HG03175 (cell line): Measurements from ENCODE around the gene USP46.

Experiments used
- ATAC-seq: cut with Tn5 transposase; IDR thresholded peaks from one replicate; pipeline ENCODE4 v1.9.1; 2021; ENCODE audit warnings: mild to moderate bottlenecking, moderate library complexity; ENCODE audit not compliant: unreplicated experiment

Gene USP46, protein sequence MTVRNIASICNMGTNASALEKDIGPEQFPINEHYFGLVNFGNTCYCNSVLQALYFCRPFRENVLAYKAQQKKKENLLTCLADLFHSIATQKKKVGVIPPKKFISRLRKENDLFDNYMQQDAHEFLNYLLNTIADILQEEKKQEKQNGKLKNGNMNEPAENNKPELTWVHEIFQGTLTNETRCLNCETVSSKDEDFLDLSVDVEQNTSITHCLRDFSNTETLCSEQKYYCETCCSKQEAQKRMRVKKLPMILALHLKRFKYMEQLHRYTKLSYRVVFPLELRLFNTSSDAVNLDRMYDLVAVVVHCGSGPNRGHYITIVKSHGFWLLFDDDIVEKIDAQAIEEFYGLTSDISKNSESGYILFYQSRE

GRCh38 chr4:52659001-52659721 lies at the start of gene USP46:
Gene USP46, minus strand, starts transcription at chr4:52659301. Its CDS starts 151 bp downstream, at chr4:52659150.
- peak; percentile 84 for ATAC-seq

DNA sequence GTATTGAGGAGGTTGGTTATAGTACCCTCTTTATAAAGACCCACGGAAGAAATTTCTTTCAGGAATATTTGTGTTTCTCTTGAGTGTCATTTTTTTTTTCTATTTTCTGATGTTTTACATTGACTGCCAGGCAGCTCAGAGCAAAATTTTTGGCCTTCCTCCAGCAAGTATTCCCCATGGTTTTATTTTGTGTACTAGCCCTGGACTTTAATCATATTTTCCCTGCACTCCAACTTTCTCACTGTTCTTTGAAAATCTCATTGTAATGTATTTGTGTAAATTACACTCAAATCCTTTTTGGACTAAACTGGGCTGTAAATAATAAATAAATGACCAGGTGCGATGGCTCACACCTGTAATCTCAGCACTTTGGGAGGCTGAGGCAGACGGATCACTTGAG lies 45.6 kb upstream of the USP46 start:
- no peak for ATAC-seq

GRCh38 chr4:52704133-52704532 lies 45.0 kb upstream of the USP46 start:
- no peak for ATAC-seq

DNA sequence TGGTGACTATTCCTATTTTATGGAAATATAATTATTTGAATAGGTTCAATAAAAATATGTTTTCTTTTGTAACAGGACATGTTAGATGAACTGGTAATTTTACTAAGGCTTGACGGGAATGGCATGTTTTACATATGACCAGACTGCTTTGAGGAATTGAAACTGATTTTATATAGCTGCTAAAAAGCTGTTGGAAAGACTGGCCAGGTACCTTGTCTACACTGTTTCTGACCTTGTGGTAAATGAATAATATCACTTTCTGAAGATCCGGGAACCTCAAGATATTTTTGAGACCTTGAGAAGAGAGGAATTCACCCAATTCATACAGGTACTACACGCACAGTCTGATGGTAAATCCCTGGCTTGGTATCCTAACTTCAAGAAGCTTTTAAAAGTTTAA lies 42.1 kb upstream of the USP46 start:
- ATAC-seq: peak; percentile 95

- ATAC-seq: no peak
Observed at GRCh38 chr4:52694936-52695335, 35.8 kb upstream of the USP46 start.

DNA sequence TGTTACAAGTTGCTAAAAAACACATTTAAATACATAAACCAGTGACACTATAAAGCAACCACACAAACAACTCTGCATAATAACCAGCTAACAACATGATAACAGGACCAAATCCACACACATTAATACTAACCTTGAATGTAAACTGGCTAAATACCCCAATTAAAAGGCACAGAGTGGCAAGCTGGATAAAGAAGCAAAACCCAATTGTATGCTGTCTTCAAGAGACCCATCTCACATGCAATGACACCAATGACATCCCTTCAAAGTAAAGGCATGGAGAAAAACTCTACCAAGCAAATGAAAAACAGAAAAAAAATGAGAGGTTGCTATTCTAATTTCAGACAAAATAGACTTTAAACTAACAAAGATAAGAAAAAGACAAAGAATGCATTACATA lies 34.4 kb upstream of the USP46 start:
- ATAC-seq: no peak

GRCh38 chr4:52689096-52689495 lies 30.0 kb upstream of the USP46 start:
- no peak for ATAC-seq

GRCh38 chr4:52687696-52688095 lies 28.6 kb upstream of the USP46 start:
- ATAC-seq: no peak

- ATAC-seq: no peak
Observed at GRCh38 chr4:52685316-52685715, 26.2 kb upstream of the USP46 start.

DNA sequence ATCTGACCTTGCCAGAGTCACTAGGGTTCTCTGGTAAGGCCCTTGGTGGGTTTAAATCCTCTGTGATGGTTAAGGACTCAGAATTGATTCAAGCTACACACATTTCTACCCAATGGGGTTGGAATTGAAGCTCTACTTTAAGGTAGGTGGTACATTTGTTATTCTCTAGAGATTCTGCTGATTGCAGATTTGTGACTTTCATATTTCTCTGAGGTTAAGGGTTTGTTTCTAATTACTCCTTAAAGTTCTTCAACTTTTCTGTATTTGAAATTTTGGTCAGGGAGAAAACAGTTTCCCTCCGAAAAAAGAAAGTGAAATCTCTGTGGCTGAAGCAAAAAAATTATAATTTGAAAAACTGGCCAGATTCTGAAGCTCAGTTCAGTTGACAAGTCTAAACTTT lies 25.8 kb upstream of the USP46 start:
- ATAC-seq: no peak

- no peak for ATAC-seq
Observed at GRCh38 chr4:52680381-52680780, 21.3 kb upstream of the USP46 start.

DNA sequence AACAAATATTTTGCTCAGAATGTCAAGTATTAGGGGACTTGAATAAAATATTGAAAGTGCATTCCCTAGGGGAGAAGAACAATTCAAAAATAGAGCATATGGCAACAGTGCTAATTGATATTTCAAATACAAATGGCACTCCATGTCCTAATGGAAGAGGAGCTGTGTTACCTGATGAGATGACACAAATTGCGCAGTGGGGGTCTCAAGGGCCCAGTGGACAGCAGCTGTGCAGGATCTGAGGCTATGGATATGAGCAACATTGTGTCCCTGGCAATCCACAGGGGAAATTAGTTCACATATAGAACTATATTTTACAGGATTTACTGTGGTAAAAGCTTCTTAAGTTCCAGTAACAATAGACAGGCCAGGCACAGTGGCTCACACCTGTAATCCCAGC lies 17.4 kb upstream of the USP46 start:
- ATAC-seq: no peak

DNA sequence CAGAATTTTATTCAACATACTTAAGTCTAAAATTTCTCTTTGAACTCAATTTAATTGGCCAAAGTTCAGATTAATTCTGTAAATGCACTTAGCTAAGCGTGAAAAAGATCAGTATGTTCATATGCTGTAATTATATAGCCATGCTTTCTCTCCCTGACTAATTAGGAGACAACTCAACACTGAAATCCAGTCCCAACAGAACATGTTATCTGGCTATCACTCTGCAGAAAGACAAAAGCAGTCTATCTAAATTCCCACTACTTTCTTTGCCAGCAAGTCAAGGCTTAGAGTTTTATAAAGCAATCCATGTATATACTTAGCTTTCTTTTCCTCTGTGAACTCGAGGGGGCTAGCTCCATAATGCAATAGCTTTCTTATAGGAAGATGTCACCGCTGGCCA lies 16.0 kb upstream of the USP46 start:
- ATAC-seq: no peak

DNA sequence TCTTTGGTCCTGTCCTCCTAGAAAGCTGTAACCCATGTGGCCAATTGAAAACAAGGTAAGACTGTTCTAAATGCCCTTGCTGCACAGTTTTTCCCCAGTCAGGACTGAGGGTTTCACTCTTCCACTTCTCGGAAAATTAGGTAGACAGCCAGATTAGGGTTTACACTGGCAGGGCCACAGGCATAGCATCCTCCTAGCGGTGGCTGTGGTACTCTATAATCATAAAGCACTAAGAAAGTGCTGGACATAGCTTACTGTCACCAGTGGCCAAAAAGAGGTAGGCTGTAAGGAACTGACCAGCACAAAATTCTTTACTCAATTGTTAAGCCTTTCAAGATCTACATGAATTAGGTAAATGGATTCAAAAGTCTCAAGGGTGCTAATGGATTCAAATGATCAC lies 11.6 kb upstream of the USP46 start:
- no peak for ATAC-seq

GRCh38 chr4:52670121-52670520 lies 11.0 kb upstream of the USP46 start:
- no peak for ATAC-seq

DNA sequence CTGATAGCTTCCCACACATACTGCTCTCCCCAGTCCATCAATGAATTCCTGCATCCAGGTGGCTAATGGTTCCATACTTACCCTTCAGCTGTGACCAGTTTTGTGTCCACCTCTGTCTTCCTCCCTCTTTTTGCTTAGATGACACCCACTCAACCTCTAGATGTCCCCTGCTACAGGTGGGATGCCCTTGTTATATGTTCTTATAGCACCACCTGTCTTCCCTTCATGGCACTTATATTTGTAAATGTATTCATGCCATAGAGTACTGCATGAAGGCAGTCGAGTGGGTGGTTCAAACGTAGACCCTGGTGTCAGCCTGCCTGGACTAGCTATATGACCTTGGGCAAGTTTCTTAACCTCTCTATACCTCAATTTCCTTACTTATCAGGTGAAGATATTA lies 6.5 kb upstream of the USP46 start:
- peak; percentile 79 for ATAC-seq

- no peak for ATAC-seq
Observed at GRCh38 chr4:52664479-52664878, 5.4 kb upstream of the USP46 start.

- ATAC-seq: no peak
Observed at GRCh38 chr4:52661966-52662690, 3.0 kb upstream of the USP46 start.

DNA sequence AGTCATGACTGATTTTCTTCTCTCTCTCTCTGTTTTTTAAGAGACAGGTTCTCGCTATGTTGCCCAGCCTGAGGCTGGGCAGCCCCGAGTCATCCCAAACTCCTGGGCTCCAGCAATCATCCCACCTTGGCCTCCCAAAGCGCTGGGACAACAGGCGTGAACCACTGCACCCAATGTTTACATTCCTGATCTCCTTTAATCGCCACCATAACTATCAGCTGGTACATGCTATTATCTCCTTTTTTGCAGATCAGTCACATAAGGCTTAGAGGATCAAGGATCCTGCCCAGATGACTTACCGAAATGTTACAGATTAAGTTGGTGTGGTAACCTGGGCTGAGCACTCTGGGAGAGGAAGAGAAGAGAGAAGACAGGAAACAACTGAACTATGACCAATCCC lies 1.5 kb upstream of the USP46 start:
- ATAC-seq: no peak

- ATAC-seq: peak; percentile 30
Observed at GRCh38 chr4:52659722-52660261, 691 bp upstream of the USP46 start.

DNA sequence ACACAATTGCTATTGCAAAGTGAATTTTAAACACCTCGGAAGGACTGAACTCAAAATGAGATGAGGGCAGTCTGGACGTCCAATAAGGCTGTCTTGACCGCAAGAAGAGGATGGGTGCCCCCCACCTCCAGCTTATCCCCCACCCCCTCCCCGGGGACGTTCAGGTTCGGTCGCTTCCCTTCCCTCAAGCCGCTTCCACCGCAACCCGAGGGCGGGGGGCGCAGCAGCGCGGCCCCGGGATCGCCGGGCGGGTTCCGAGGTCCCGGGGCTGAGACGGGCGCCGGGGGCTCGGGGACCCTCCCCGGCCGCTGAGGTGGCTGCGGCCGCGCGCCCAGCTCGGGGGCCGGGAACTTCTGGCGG lies 480 bp downstream of the USP46 start:
- ATAC-seq: peak; percentile 19
